IMR-90 (cell line): ENCODE data around the gene RCL1. TPM values are rescaled to one million over a fixed set of nuclear protein-coding genes. Genes with fewer than 3 reads are reported as not detected.

Experiments
- ATAC-seq: fragments of 200-7000 bp; cut with Tn5 transposase; 2 replicates; pipeline ENCODE4 v1.9.1; 2020; ENCODE audit warnings: low read depth, mild to moderate bottlenecking, moderate library complexity
- BruUV-seq: library from RNA; stranded (reverse); fragments of 400-500 nt; replicated peaks from 2 replicates; lab custom pipeline; 2021; lab: Mats Ljungman, UMichigan
- CTCF ChIA-PET: fragments of 300-600 bp; formaldehyde crosslinking; extraction: SDS; loops from one replicate; lab custom pipeline; 2021; ENCODE audit warnings: antibody characterized with exemption; lab: Yijun Ruan, JAX
- POLR2A ChIA-PET: fragments of 300-600 bp; sonication (Branson Sonifier 250); formaldehyde crosslinking; loops from one replicate; lab custom pipeline; 2022; ENCODE audit warnings: antibody characterized with exemption; ENCODE audit not compliant: unreplicated experiment; lab: Charles Lee
- DNase-seq: peaks from one replicate; pipeline ENCODE4 v3.0.0; 2013
- H2AFZ ChIP-seq: replicated peaks from 2 replicates; pipeline ENCODE3; 2013; ENCODE audit warnings: low read length, mild to moderate bottlenecking; ENCODE audit not compliant: poor library complexity
- H2AK5ac ChIP-seq: 2 replicates; pipeline ENCODE4 v1.6.1; 2013; ENCODE audit warnings: low read depth, low read length, inconsistent platforms
- H2AK9ac ChIP-seq: replicated peaks from 2 replicates; pipeline ENCODE3; 2013; ENCODE audit warnings: mild to moderate bottlenecking, low read depth, low read length, moderate library complexity; ENCODE audit not compliant: poor library complexity
- H2BK120ac ChIP-seq: 2 replicates; pipeline ENCODE4 v1.6.1; 2013; ENCODE audit warnings: low read depth, low read length, inconsistent platforms
- H2BK15ac ChIP-seq: 3 replicates; pipeline ENCODE4 v1.6.1; 2013; ENCODE audit warnings: low read depth, low read length, inconsistent platforms
- H2BK20ac ChIP-seq: 2 replicates; pipeline ENCODE4 v1.6.1; 2013; ENCODE audit warnings: low read depth, mild to moderate bottlenecking, inconsistent platforms, low read length, moderate library complexity
- H2BK5ac ChIP-seq: 2 replicates; pipeline ENCODE4 v1.6.1; 2013; ENCODE audit warnings: mild to moderate bottlenecking, low read depth, low read length, inconsistent platforms; ENCODE audit not compliant: poor library complexity, severe bottlenecking
- H3K14ac ChIP-seq: replicated peaks from 2 replicates; pipeline ENCODE4 v1.6.1; 2013; ENCODE audit warnings: low read depth, low read length, inconsistent platforms
- H3K18ac ChIP-seq: 2 replicates; pipeline ENCODE4 v1.6.1; 2013; ENCODE audit warnings: low read depth, low read length, control low read depth
- H3K23ac ChIP-seq: 2 replicates; pipeline ENCODE4 v1.6.1; 2013; ENCODE audit warnings: low read depth, low read length, inconsistent platforms
- H3K27ac ChIP-seq: 2 replicates; pipeline ENCODE4 v1.5.1; 2013; ENCODE audit warnings: mild to moderate bottlenecking, control low read depth, low read length; ENCODE audit not compliant: insufficient read depth
- H3K27me3 ChIP-seq: 2 replicates; pipeline ENCODE4 v1.6.1; 2013; ENCODE audit warnings: low read length; ENCODE audit not compliant: control insufficient read depth, insufficient read depth
- H3K36me3 ChIP-seq: 2 replicates; pipeline ENCODE4 v1.6.1; 2013; ENCODE audit warnings: low read length, mixed read lengths; ENCODE audit not compliant: control insufficient read depth, insufficient read depth
- H3K4ac ChIP-seq: 2 replicates; pipeline ENCODE4 v1.6.1; 2013; ENCODE audit warnings: low read depth, low read length, inconsistent platforms
- H3K4me1 ChIP-seq: 2 replicates; pipeline ENCODE4 v1.6.1; 2013; ENCODE audit warnings: low read length, mixed read lengths; ENCODE audit not compliant: control insufficient read depth, insufficient read depth
- H3K4me2 ChIP-seq: 2 replicates; pipeline ENCODE4 v1.6.1; 2013; ENCODE audit warnings: low read depth, mild to moderate bottlenecking, control low read depth, low read length, moderate library complexity
- H3K4me3 ChIP-seq: 2 replicates; pipeline ENCODE4 v1.5.1; 2013; ENCODE audit warnings: low read depth, mild to moderate bottlenecking, control low read depth, low read length, moderate library complexity; ENCODE audit not compliant: insufficient read depth
- H3K56ac ChIP-seq: 2 replicates; pipeline ENCODE4 v1.6.1; 2013; ENCODE audit warnings: low read length, inconsistent platforms; ENCODE audit not compliant: insufficient read depth; ENCODE audit errors: extremely low read depth
- H3K79me1 ChIP-seq, 2 experiments: 2 replicates each; pipeline ENCODE4 v1.6.1; 2013; ENCODE audit warnings: low read length in 2 of 2, inconsistent platforms in 1 of 2, low read depth in 1 of 2
- H3K9ac ChIP-seq: 2 replicates; pipeline ENCODE4 v1.6.1; 2013; ENCODE audit warnings: low read depth, low read length, control low read depth
- H3K9me1 ChIP-seq: 2 replicates; pipeline ENCODE4 v1.6.1; 2013; ENCODE audit warnings: low read length, inconsistent platforms; ENCODE audit not compliant: insufficient read depth
- H3K9me3 ChIP-seq: 2 replicates; pipeline ENCODE4 v1.6.1; 2013; ENCODE audit warnings: low read length; ENCODE audit not compliant: control insufficient read depth, insufficient read depth
- H4K20me1 ChIP-seq: 2 replicates; pipeline ENCODE4 v1.6.1; 2013; ENCODE audit warnings: low read length, inconsistent platforms; ENCODE audit not compliant: insufficient read depth
- H4K5ac ChIP-seq: 2 replicates; pipeline ENCODE4 v1.6.1; 2013; ENCODE audit warnings: mild to moderate bottlenecking, low read depth, low read length, control low read depth
- H4K8ac ChIP-seq, 2 experiments: 2 replicates each; pipeline ENCODE4 v1.6.1; 2013; ENCODE audit warnings: low read depth in 2 of 2, low read length in 2 of 2, control low read depth in 1 of 2, inconsistent platforms in 1 of 2
- H4K91ac ChIP-seq: 2 replicates; pipeline ENCODE4 v1.6.1; 2013; ENCODE audit warnings: low read depth, low read length, inconsistent platforms; ENCODE audit not compliant: insufficient read depth
- BHLHE40 ChIP-seq: fragments of 150-350 bp; IDR thresholded peaks from 2 replicates; pipeline ENCODE4 v1.6.1; 2016; ENCODE audit warnings: mild to moderate bottlenecking, low read depth, low read length
- CHD1 ChIP-seq: IDR thresholded peaks from 2 replicates; pipeline ENCODE4 v1.6.1; 2012; ENCODE audit warnings: low read depth, low read length, improper control_type of control experiment
- MXI1 ChIP-seq: IDR thresholded peaks from 2 replicates; pipeline ENCODE4 v1.6.1; 2012; ENCODE audit warnings: low read depth, mild to moderate bottlenecking, low read length, moderate library complexity, borderline replicate concordance
- RCOR1 ChIP-seq: IDR thresholded peaks from 2 replicates; pipeline ENCODE4 v1.6.1; 2012; ENCODE audit warnings: mild to moderate bottlenecking, low read length, improper control_type of control experiment; ENCODE audit not compliant: insufficient replicate concordance
- WGBS, 2 experiments: methylation state at CpG; one replicate each; pipeline versions ENCODE4 v1.1.5 to v1.1.7; 2013; ENCODE audit warnings: missing lambda C conversion rate in 2 of 2; ENCODE audit not compliant: insufficient read length in 1 of 2; ENCODE audit errors: extremely low coverage in 2 of 2; 5-methylcytosine and 5-hydroxymethylcytosine counted together
- dilution Hi-C: fragments of 300-500 bp; cut with HindIII; formaldehyde crosslinking; loops from one replicate; pipeline ENCODE4 v1.14.3; 2018; ENCODE audit warnings: low sequenced_read_pairs; ENCODE audit not compliant: unreplicated experiment
- in situ Hi-C: fragments of 300-500 bp; cut with MboI; formaldehyde crosslinking; loops from 3 replicates; pipeline ENCODE4 v1.14.3; 2019; ENCODE audit warnings: low sequenced_read_pairs, inconsistent platforms, mixed read lengths
- intact Hi-C: fragments of 100-400 bp; cut with micrococcal nuclease; formaldehyde crosslinking; loops from 2 replicates; pipeline ENCODE4 v1.10.0; 2022
- polyA plus RNA-seq, 3 experiments: library from polyadenylated mRNA; depleted of rRNA; stranded (reverse); fragments of >200 nt; gene quantifications; 2 replicates each; pipeline ENCODE4 v1.2.3, GENCODE V29; 2012; ENCODE audit warnings: low replicate concordance in 1 of 3
- total RNA-seq: library from RNA; depleted of rRNA; stranded (reverse); fragments of >200 nt; gene quantifications from 2 replicates; pipeline ENCODE4 v1.2.3, GENCODE V29; 2012
- TF ChIP-seq, protein P1 (sequence below): fragments of 150-350 bp; IDR thresholded peaks from 2 replicates; pipeline ENCODE4 v1.6.1; 2017; ENCODE audit warnings: mild to moderate bottlenecking, antibody characterized with exemption, low read length, low read depth

The RCL1 gene
- total and polyA plus RNA-seq, 2 of the 4 experiments (the other 2 are of a cell fraction) = 12.3 to 13.8 TPM

DNA sequence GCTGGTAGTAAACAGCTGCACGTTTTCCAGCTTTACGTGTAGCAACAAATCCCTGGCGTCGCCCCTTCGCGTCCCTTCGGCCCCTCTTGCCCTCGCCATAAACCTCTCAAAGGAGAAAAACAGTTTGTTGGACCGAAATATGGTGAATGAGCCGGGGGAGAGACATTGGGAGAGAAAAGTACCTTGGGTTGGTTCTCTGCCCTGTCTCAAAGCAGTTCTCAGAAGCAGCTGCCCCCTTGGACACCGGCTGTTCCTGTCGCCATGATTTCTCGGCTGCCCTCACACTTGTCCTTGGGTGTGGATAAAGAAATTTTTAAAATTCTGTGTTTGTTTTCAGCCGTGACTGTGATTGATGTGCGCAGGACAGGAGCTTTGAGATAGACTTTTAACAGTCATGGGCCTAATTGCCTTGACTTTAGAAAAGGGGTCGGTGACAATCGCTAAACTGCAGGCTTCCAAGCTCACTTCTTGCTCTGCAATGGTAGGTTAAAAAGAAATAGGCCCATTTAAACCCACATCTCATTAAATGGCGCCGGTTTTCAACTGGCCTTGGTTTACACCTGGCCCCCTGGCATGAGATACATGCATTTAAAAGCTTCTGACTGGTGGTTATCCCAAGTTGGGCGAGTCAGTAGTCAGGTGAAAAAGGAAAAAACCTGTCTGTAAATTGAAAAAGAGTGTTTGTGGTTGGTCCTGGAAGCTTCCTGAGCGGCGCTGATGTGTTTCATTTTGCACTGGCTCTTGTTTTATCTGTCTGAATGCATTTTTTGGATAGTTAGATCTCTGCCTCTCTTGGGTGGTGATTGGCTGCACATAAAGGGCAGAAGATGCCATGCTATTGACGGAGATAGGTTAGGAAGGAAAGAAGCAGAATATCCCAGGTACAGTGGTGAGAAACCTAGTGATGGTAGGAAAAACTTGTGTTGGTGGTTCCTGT, 983 bp downstream of the RCL1 start:
- Histone ChIP-seq H4K91ac (no peak overlapping the region), H2BK15ac (no peak overlapping the region), H2BK120ac (no peak overlapping the region), H2BK5ac (no peak overlapping the region), H3K23ac (peak overlapping the region; percentile 81), H2AK9ac (peak overlapping the region; percentile 6), H2BK20ac (no peak overlapping the region), H3K27ac (peak overlapping the region; percentile 31; the same call in 1 of the 2 replicates), H3K4me2 (peak overlapping the region; percentile 74), H3K4me1 (peaks cover 3% of the 10 kb centered on the region; the same call in 1 of the 2 replicates), H4K20me1 (no peaks in the 10 kb centered on the region), H4K8ac (no peak overlapping the region), H3K27me3 (no peaks in the 10 kb centered on the region), H3K36me3 (no peaks in the 10 kb centered on the region), H3K4me3 (peak overlapping the region; percentile 78), H3K14ac (0 out of 2 replicates have a peak overlapping the region, but pooled peaks have one; percentile 11), H4K5ac (no peak overlapping the region), H3K18ac (no peak overlapping the region), H3K56ac (no peak overlapping the region), H3K9me3 (no peaks in the 10 kb centered on the region), H3K9ac (peak overlapping the region; percentile 71), H3K79me1 (peaks cover 18 to 41% of the 10 kb centered on the region in 2 experiments), H2AK5ac (0 out of 2 replicates have a peak overlapping the region, but pooled peaks have one; percentile 17), H3K4ac (no peak overlapping the region), H2AFZ (peak overlapping the region; percentile 99), H3K9me1 (peaks cover 4% of the 10 kb centered on the region; the same call in 1 of the 2 replicates)
- BruUV-seq = no TSS peak
- intact Hi-C loops = loop anchor here (1.0 to 10.0 kb wide), 4 partner anchors 39 to 195 kb away; no protein-coding TSS in a partner anchor
- WGBS, 2 experiments = 38% methylated on average over 4 of the region's 23 CpGs; no CpG with 5 or more reads in 1 of the 2 experiments
- TF ChIP-seq CHD1 (0 out of 2 replicates have a peak, but pooled peaks have one; percentile 59), RCOR1 (no peak), BHLHE40 (peak; percentile 63; the same call in 1 of the 2 replicates), MXI1 (no peak)
- TF ChIP-seq, protein P1, sequence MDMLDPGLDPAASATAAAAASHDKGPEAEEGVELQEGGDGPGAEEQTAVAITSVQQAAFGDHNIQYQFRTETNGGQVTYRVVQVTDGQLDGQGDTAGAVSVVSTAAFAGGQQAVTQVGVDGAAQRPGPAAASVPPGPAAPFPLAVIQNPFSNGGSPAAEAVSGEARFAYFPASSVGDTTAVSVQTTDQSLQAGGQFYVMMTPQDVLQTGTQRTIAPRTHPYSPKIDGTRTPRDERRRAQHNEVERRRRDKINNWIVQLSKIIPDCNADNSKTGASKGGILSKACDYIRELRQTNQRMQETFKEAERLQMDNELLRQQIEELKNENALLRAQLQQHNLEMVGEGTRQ = no peak
- dilution Hi-C loops = no loop called here
- in situ Hi-C loops = no loop called here
- CTCF ChIA-PET = interaction anchor here (0.6 to 1.0 kb wide), 3 partner anchors 14 to 701 kb away, joined by 3 read pairs; no protein-coding TSS in a partner anchor
- ATAC-seq (no peak), DNase-seq (peak; percentile 31)
- POLR2A ChIA-PET = interaction anchor here (0.5 kb wide), 1 partner anchor 32 kb away, joined by 7 read pairs; no protein-coding TSS in a partner anchor
